ENCODE data around the gene POLR1B.

DNA sequence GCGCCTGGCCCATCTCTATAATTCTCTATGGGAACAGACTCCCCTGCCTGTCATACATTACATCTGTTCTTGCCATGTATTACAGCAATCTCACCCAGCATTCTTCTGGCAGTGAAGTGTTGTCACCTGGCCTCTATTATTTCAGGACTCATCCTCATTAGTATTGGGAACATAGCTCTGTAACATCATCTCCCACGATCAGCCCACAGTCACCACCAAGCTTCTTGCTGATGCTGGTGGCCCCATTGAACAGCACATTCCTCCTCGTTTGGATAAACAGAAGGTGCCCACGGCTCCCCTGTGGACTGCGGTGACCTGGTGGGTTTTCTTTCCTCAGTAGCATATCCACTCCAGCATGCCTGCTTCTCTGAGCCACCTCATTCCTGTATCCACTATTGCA, 63.7 kb downstream of the POLR1B start:
- TF ChIP-seq CTCF (IDR thresholded peaks at IDR 0.05) (no peak), EZH2 (IDR thresholded peaks at IDR 0.05) (no peak)
